H1 (cell line): ENCODE measurements around the gene INKA2.

ENCODE experiments used
- ATF2 ChIP-seq: IDR thresholded peaks from 2 replicates; pipeline ENCODE4 v1.6.1; 2012; ENCODE audit warnings: low read length, inconsistent platforms
- CHD2 ChIP-seq: IDR thresholded peaks from 2 replicates; pipeline ENCODE4 v1.6.1; 2012; ENCODE audit warnings: low read length, improper control_type of control experiment
- CTCF ChIP-seq, 3 experiments: IDR thresholded peaks; 1 replicate in 2 of 3; 2 replicates in 1 of 3; pipeline versions ENCODE4 v1.5.1 to v1.6.1; 2011; ENCODE audit warnings: low read length in 3 of 3, mild to moderate bottlenecking in 3 of 3, inconsistent platforms in 2 of 3, low read depth in 1 of 3, moderate library complexity in 1 of 3; ENCODE audit not compliant: insufficient read depth in 1 of 3; ENCODE audit errors: control extremely low read depth in 1 of 3

GRCh38 chr1:111734426-111734825 lies 4.8 kb downstream of the INKA2 start:
- no peak for TF ChIP-seq CHD2
- no peak for TF ChIP-seq ATF2
- no peak for TF ChIP-seq CTCF (IDR thresholded peaks at IDR 0.05; ENCODE audit: control extremely low read depth in 1 of 3, insufficient read depth in 1 of 3, low read depth in 1 of 3, low read length in 3 of 3)
